Neural cell (in vitro differentiated cells): Measurements from ENCODE around the gene ZNF618. TPM values are rescaled to one million over a fixed set of nuclear protein-coding genes. Genes with fewer than 3 reads are reported as not detected.

Experiments
- H2AFZ ChIP-seq: fragments of 200-600, 300-800 bp; sonication (generic), shearing (Covaris generic); 2 replicates; pipeline ENCODE4 v1.6.0; 2014; ENCODE audit warnings: low read depth, mild to moderate bottlenecking, antibody characterized with exemption, low read length, moderate library complexity
- H3F3A ChIP-seq: fragments of 200-600 bp; shearing (Covaris generic); 2 replicates; pipeline ENCODE4 v1.6.1; 2016; ENCODE audit warnings: mild to moderate bottlenecking, moderate library complexity, mixed read lengths, antibody characterized with exemption, low read length; ENCODE audit not compliant: insufficient read depth, poor library complexity, severe bottlenecking
- H3K27ac ChIP-seq: fragments of 200-600, 300-800 bp; sonication (generic), shearing (Covaris generic); 2 replicates; pipeline ENCODE4 v1.5.1; 2014; ENCODE audit warnings: mild to moderate bottlenecking, low read length, moderate library complexity
- H3K27me3 ChIP-seq: fragments of 300-800, 200-600 bp; sonication (generic), shearing (Covaris generic); 2 replicates; pipeline ENCODE4 v1.6.0; 2014; ENCODE audit warnings: mild to moderate bottlenecking, low read depth, low read length, moderate library complexity; ENCODE audit not compliant: insufficient read depth
- H3K36me3 ChIP-seq: fragments of 300-800, 200-600 bp; sonication (generic), shearing (Covaris generic); 2 replicates; pipeline ENCODE4 v1.5.1; 2014; ENCODE audit warnings: mild to moderate bottlenecking, antibody characterized with exemption, low read length, moderate library complexity; ENCODE audit not compliant: insufficient read depth
- H3K4me2 ChIP-seq: fragments of 300-800, 200-600 bp; sonication (generic), shearing (Covaris generic); 2 replicates; pipeline ENCODE4 v1.6.0; 2014; ENCODE audit warnings: mild to moderate bottlenecking, low read length
- H3K4me3 ChIP-seq: fragments of 300-800, 200-600 bp; sonication (generic), shearing (Covaris generic); 2 replicates; pipeline ENCODE4 v1.5.1; 2014; ENCODE audit warnings: mild to moderate bottlenecking, low read length, moderate library complexity
- H3K79me2 ChIP-seq: fragments of 200-600 bp; shearing (Covaris generic); replicated peaks from 2 replicates; pipeline ENCODE4 v1.6.0; 2014; ENCODE audit warnings: mild to moderate bottlenecking, low read length, moderate library complexity; ENCODE audit not compliant: insufficient read depth
- H3K9ac ChIP-seq: fragments of 300-800, 200-600 bp; sonication (generic), shearing (Covaris generic); 2 replicates; pipeline ENCODE4 v1.6.1; 2016; ENCODE audit warnings: mild to moderate bottlenecking, low read length, mixed read lengths
- H3K9me2 ChIP-seq: fragments of 200-600 bp; shearing (Covaris generic); 2 replicates; pipeline ENCODE4 v1.6.1; 2016; ENCODE audit warnings: mild to moderate bottlenecking, low read length, mixed read lengths; ENCODE audit not compliant: insufficient read depth
- H3K9me3 ChIP-seq: fragments of 200-600, 300-800 bp; sonication (generic), shearing (Covaris generic); 2 replicates; pipeline ENCODE4 v1.6.1; 2016; ENCODE audit warnings: mild to moderate bottlenecking, mixed run types, low read length, moderate library complexity, mixed read lengths
- H4K20me1 ChIP-seq: fragments of 200-600 bp; shearing (Covaris generic); 2 replicates; pipeline ENCODE4 v1.6.1; 2016; ENCODE audit warnings: mild to moderate bottlenecking, mixed run types; ENCODE audit not compliant: insufficient read depth
- EP300 ChIP-seq: fragments of 450-650 bp; conservative IDR thresholded peaks from 2 replicates; pipeline ENCODE4 v1.6.1; 2014; ENCODE audit warnings: antibody characterized with exemption, mild to moderate bottlenecking, moderate library complexity; ENCODE audit not compliant: poor library complexity, severe bottlenecking
- EZH2 ChIP-seq: fragments of 200-600, 300-800 bp; shearing (Covaris generic), sonication (generic); IDR thresholded peaks from 2 replicates; pipeline ENCODE4 v1.6.1; 2014; ENCODE audit warnings: antibody characterized with exemption, low read length, borderline replicate concordance, mild to moderate bottlenecking; ENCODE audit not compliant: insufficient read depth, poor library complexity, severe bottlenecking
- MXI1 ChIP-seq: fragments of 450-650 bp; conservative IDR thresholded peaks from 2 replicates; pipeline ENCODE4 v1.6.1; 2014; ENCODE audit warnings: antibody characterized with exemption, mild to moderate bottlenecking; ENCODE audit not compliant: poor library complexity, severe bottlenecking
- POLR2AphosphoS5 ChIP-seq: IDR thresholded peaks from 2 replicates; pipeline ENCODE4 v1.6.1; 2012
- RAD21 ChIP-seq: fragments of 450-650 bp; conservative IDR thresholded peaks from 2 replicates; pipeline ENCODE4 v1.6.1; 2014; ENCODE audit warnings: antibody characterized with exemption, mild to moderate bottlenecking, moderate library complexity
- SMC3 ChIP-seq: fragments of 450-650 bp; conservative IDR thresholded peaks from 2 replicates; pipeline ENCODE4 v1.6.1; 2014; ENCODE audit warnings: antibody characterized with exemption, mild to moderate bottlenecking, moderate library complexity; ENCODE audit not compliant: poor library complexity
- TAF1 ChIP-seq: IDR thresholded peaks from 2 replicates; pipeline ENCODE4 v1.6.1; 2012; ENCODE audit warnings: low read depth
- polyA plus RNA-seq: library from polyadenylated mRNA; depleted of rRNA; stranded (reverse); fragments of >200 nt; gene quantifications from 2 replicates; pipeline ENCODE4 v1.2.3, GENCODE V29; 2014
- TF ChIP-seq, protein P1 (sequence below): IDR thresholded peaks from 2 replicates; pipeline ENCODE4 v1.6.1; 2012; ENCODE audit warnings: borderline replicate concordance
- TF ChIP-seq, protein P2 (sequence below): fragments of 450-650 bp; IDR thresholded peaks from 2 replicates; pipeline ENCODE4 v1.5.1; 2014; ENCODE audit warnings: antibody characterized with exemption, mild to moderate bottlenecking, moderate library complexity; ENCODE audit not compliant: poor library complexity, severe bottlenecking

The ZNF618 gene
- polyA plus RNA-seq, 1 donor from 2014 or later: 7.1 TPM

DNA sequence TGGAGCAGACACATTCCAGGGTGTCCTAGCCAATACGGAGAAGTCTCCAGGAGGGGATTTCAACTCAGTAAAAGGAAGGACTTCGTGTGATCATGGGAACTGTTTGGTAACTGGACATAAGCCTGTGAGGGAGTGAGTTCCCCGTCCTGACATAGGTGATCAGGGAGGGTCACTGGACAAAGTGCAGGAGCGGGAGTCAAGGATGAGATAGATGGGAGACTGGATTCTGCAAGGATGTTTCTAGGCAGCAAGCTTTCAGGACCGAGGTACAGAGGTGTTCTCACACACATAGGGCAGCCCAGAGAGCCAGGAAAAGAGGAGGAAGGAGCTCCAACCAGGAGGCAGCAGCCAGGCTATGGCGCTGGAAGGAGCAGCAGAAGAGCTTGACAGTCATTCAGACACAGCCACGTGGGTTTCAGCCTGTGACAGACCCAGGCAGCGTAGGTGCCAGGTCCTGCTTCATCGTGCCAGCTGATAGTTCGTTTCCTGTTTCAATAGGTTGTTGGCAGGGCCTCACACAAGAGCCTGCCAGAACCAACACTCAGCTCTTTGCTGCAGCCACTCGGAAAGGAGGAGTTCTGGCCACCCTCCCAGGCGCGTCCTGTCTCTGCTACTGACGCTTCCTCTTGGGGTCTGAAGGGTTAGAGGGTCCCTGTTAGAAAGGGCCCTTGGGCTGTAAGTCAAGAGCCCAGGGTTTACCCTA is 117.9 kb downstream of the ZNF618 start:
- Histone ChIP-seq H3K9me2 (no peaks in the 10 kb centered on the region), H3K4me2 (no peak overlapping the region), H3K9me3 (no peaks in the 10 kb centered on the region), H3K27me3 (no peaks in the 10 kb centered on the region), H3F3A (no peaks in the 10 kb centered on the region), H3K4me3 (no peak overlapping the region), H3K79me2 (no peaks in the 10 kb centered on the region), H3K9ac (no peak overlapping the region), H3K36me3 (peaks cover 3% of the 10 kb centered on the region), H4K20me1 (no peaks in the 10 kb centered on the region), H2AFZ (no peak overlapping the region), H3K27ac (no peak overlapping the region)
- TF ChIP-seq POLR2AphosphoS5: no peak
- no peak for TF ChIP-seq MXI1
- no peak for TF ChIP-seq TAF1
- no peak for TF ChIP-seq RAD21
- no peak for TF ChIP-seq EP300
- TF ChIP-seq, protein P1, sequence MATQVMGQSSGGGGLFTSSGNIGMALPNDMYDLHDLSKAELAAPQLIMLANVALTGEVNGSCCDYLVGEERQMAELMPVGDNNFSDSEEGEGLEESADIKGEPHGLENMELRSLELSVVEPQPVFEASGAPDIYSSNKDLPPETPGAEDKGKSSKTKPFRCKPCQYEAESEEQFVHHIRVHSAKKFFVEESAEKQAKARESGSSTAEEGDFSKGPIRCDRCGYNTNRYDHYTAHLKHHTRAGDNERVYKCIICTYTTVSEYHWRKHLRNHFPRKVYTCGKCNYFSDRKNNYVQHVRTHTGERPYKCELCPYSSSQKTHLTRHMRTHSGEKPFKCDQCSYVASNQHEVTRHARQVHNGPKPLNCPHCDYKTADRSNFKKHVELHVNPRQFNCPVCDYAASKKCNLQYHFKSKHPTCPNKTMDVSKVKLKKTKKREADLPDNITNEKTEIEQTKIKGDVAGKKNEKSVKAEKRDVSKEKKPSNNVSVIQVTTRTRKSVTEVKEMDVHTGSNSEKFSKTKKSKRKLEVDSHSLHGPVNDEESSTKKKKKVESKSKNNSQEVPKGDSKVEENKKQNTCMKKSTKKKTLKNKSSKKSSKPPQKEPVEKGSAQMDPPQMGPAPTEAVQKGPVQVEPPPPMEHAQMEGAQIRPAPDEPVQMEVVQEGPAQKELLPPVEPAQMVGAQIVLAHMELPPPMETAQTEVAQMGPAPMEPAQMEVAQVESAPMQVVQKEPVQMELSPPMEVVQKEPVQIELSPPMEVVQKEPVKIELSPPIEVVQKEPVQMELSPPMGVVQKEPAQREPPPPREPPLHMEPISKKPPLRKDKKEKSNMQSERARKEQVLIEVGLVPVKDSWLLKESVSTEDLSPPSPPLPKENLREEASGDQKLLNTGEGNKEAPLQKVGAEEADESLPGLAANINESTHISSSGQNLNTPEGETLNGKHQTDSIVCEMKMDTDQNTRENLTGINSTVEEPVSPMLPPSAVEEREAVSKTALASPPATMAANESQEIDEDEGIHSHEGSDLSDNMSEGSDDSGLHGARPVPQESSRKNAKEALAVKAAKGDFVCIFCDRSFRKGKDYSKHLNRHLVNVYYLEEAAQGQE: no peak
- TF ChIP-seq, protein P2, sequence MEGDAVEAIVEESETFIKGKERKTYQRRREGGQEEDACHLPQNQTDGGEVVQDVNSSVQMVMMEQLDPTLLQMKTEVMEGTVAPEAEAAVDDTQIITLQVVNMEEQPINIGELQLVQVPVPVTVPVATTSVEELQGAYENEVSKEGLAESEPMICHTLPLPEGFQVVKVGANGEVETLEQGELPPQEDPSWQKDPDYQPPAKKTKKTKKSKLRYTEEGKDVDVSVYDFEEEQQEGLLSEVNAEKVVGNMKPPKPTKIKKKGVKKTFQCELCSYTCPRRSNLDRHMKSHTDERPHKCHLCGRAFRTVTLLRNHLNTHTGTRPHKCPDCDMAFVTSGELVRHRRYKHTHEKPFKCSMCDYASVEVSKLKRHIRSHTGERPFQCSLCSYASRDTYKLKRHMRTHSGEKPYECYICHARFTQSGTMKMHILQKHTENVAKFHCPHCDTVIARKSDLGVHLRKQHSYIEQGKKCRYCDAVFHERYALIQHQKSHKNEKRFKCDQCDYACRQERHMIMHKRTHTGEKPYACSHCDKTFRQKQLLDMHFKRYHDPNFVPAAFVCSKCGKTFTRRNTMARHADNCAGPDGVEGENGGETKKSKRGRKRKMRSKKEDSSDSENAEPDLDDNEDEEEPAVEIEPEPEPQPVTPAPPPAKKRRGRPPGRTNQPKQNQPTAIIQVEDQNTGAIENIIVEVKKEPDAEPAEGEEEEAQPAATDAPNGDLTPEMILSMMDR: no peak
- TF ChIP-seq EZH2: no peak
- TF ChIP-seq SMC3: no peak

DNA sequence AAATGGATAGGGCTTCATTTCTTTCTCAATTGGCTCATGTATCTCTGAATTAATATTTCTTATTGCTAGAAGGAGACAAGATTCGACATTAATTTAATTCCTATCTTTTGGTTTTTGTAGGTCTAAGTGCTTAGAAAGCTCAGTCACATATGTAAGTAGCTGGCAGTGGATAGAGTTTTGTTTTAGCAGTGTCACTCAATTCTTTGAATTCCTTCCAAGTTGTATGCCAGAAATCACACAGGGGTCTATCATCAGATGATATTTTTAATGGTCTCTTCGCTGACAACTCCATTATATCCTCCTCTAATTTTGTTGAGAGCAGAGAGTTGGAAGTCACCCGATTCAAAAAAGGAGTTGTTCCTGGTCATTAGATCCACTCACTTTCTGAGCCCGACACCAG is 119.3 kb downstream of the ZNF618 start:
- Histone ChIP-seq H3K27ac (no peak overlapping the region), H4K20me1 (no peaks in the 10 kb centered on the region)

More for the DNA sequence above, 119.3 kb downstream of the ZNF618 start:
- no peak for TF ChIP-seq EZH2
- Histone ChIP-seq H3K4me3 (no peak overlapping the region), H3K9ac (no peak overlapping the region), H3K79me2 (no peaks in the 10 kb centered on the region), H3K27me3 (no peaks in the 10 kb centered on the region), H3K36me3 (no peaks in the 10 kb centered on the region), H3K4me2 (no peak overlapping the region), H3K9me3 (no peaks in the 10 kb centered on the region), H3K9me2 (no peaks in the 10 kb centered on the region), H2AFZ (no peak overlapping the region), H3F3A (no peaks in the 10 kb centered on the region)
